Prostate gland (tissue), 2 donors: ENCODE measurements around the gene ITIH2.

ENCODE experiments used
- CTCF ChIP-seq, 4 experiments: fragments of 200-600 bp in 2 of 4; fragments of 450-650 bp in 2 of 4; sonication (generic) in 2 of 4; IDR thresholded peaks; 1 replicate in 3 of 4; 2 replicates in 1 of 4; pipeline ENCODE4 v1.5.1; 2016 to 2019; ENCODE audit warnings: antibody characterized with exemption in 4 of 4, mild to moderate bottlenecking in 2 of 4, moderate library complexity in 2 of 4
- POLR2A ChIP-seq: fragments of 450-650 bp; IDR thresholded peaks from one replicate; pipeline ENCODE4 v1.6.1; 2016; ENCODE audit warnings: antibody characterized with exemption, mild to moderate bottlenecking
- POLR2AphosphoS5 ChIP-seq: sonication (generic); formaldehyde crosslinking; IDR thresholded peaks from one replicate; pipeline ENCODE4 v1.6.1; 2017; ENCODE audit warnings: antibody characterized with exemption

GRCh38 chr10:7665767-7666166, 37.3 kb upstream of the ITIH2 start:
- TF ChIP-seq CTCF (IDR thresholded peaks at IDR 0.05) (no peak), POLR2A (no peak), POLR2AphosphoS5 (no peak)
